Activated naive CD4-positive, alpha-beta T cell treated with Interleukin-2 at 50 U/mL for 16 hours (primary cell): ENCODE data around the gene SET.

Experiments
- DNase-seq: peaks from one replicate; pipeline ENCODE4 v3.0.0-alpha.2; 2020

The SET gene

DNA sequence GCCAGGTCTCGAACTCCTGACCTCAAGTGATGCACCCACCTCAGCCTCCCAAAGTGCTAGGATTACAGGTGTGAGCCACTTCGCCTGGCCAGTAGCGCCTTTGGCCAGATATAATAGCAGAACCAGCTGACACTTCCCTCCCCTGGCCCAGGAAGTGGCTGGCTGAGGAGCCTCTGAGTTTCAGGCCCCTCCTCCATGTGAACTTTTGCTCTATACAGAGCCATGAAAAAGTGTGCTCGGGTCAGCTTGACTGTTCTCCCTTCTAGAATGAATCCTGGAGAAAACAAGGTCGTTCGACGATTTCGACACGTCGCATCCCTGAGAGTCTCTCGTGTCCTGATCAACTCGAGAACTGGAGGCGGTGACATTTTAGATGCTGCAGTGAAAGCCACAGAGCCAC, 43.6 kb downstream of the SET start:
- DNase-seq: no peak

DNA sequence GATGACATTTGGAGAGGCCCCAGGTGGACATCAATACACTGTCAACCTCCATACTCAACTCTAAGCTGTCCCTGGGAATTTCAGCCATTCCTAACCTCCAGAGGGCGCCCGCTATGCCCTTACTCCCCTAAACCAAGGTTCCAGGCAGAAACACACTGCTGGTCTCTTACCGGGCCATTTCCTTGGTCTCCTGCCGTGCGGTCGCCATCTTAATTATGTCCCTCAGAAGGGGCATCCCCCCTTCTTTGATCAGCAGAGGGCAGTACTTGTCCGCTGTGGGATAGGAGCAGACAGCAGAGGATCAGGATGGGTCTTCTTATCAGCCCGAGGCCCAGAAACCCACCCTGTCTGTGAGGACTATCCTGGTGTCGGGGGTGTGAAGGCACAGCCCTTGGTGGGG, 44.2 kb downstream of the SET start:
- no peak for DNase-seq

DNA sequence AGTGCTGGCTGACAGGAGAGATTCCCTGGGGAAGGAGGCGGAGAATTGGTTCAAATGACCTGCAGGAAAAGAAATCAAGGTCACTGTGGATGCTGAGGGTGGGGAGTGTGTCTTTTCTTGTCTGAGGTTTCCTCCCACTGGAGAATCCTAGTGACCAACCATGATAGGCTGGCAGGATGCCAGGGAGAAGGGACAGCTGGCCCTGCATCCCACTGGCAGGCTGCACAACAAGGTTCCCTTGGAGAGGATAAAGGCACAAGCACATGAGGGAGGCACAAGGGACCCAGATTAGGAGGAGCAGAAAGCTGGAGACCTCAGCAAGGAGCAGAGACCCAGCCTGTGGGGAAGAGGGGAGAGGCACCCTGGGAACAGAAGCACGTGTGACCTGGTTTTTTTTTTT, 46.4 kb downstream of the SET start:
- no peak for DNase-seq

DNA sequence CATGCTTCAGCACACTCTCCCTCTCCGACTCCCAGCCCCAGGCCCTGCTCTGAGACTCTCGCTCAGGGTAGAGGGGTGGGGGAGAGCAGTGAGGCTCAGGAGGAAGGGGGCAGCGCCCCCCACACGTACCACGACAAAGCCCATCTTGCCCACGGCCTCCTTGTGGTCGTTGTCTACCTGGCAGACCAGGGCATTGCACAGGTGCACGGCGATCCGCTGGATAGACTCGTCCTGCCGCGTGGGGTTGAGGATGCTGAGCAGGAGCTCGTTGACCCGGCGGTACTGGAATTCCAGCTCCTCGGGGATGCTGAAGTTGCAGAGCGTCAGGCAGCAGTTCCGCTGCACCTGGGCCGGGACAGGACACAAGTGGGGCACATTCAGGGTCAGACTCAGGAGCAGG, 53.4 kb downstream of the SET start:
- no peak for DNase-seq

DNA sequence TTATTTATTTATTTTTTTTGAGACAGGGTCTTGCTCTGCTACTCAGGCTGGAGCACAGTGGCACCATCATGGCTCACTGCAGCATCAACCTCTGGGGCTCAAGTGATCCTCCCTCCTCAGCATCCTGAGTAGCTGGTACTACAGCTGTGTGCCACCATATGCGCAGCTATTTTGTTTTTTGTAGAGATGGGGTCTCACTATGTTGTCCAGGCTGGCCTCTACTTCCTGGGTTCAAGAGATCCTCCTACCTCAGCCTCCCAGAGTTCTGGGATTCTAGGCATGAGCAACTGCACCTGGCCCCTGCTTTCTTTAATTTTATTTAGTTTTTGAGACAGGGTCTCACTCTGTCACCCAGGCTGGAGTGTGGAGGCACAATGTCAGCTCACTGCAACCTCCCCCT, 54.4 kb downstream of the SET start:
- no peak for DNase-seq
